ENCODE measurements around the gene FUCA2.
"Not testable (repeated sequence)": the region's sequence is repeated elsewhere in the genome, so short reads cannot be mapped to it uniquely, and the experiment has no call there.

The FUCA2 gene

DNA sequence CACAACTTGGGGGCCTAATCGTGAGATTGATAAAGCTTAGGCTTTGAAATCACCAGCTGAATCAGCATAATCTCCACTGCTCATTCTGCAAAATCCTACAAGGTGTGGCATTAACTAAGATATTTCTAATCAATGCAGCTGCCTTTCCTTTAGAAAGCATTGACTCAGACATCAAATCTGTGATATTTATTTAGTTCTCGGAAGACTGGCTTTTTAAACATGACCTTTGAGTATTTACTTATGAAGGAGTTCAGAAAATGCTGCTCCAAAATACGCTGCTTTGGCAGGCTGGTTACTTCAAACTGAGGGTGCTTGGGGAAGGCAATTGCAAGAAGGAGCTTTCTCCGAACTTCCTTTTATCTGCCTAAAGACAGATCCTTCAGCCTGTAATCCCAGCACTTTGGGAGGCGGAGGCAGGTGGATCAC lies 23.7 kb upstream of the FUCA2 start:
- no peak for DNase-seq (ENCODE audit: low spot score)

DNA sequence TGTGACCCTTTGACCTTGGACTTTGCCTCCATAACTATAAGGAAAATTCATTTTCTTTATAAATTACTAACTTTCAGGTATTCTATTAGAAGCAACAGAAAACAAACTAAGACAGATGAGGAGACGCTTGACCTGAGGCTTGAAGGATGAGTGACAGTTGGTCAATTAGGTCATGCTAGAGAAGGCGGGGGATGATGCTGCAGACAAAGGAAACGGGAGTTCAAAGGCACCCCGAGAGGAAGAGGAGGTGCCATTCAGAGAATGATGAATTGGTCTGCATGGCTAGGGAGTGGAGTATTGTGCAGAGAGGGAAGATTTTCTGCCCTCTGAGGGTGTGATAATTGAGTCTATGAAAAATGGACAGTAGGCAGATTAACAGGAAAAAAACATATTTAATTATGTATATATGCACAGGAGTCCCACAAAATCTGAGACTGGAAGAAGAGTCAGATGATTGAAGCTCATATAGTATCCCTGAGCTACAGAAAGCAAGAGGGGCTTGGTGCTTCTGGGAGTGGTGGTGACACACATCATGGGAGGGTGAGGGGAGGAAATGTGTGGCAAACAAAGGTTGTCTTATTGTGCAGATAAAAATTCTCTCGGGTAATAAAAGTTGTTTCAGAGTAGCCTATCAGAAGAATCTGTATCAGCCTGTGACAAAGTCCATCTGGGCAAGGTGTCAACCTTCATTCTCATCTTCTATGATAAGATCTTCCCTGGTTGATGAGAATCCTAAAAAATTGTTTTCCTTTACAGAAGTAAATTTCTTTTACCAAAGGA lies 20.4 kb upstream of the FUCA2 start:
- no peak for DNase-seq (ENCODE audit: low spot score)

DNA sequence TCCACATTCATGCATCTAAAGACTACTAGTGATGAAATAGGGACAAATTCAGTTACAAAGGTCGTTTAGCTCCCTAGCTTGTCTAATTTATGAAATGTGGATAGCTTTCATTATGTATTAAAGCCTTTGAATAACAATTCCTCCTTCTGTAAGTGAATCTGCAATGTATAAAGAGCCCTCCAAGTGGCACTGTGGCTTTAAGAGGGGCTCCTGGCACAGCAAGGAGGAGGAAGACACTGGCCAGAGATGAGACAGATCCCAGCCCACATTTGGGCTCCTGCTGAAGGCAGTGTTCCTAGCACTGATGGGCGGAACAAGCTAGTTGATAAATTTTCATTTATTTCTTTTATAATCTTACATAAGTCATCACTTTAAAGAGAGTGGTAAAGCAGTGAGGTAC lies 17.6 kb upstream of the FUCA2 start:
- no peak for DNase-seq (ENCODE audit: low spot score)

DNA sequence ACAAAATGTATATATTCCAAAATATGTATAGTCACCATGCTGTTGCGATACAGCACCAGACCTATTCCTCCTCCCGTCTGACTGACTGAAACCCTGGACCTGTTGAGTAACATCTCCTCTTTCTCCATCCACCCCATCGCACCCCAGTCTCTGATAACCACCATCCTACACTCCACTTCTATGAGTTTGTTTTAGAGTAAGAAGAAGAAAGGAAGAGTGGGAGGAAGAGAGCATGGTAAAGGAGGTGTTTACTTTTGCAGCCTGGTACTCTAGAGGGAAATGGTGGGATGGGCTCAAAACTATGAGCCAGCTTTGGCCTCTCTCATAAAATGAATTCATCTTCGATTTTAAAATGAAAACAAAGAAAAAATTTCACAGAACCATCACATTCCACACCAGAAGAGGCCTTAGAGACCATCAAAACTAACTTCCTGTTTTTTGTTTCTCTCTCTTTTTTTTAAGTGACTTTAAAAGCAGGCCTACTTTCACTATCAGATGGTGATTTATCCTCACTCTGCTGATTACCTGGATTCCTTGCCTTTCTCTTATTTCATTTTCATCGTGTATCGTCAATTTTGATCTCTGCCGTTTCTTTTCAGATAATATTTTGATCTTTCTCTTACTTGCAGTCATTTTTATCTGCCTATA lies 16.8 kb upstream of the FUCA2 start:
- DNase-seq (ENCODE audit: low spot score): no peak

DNA sequence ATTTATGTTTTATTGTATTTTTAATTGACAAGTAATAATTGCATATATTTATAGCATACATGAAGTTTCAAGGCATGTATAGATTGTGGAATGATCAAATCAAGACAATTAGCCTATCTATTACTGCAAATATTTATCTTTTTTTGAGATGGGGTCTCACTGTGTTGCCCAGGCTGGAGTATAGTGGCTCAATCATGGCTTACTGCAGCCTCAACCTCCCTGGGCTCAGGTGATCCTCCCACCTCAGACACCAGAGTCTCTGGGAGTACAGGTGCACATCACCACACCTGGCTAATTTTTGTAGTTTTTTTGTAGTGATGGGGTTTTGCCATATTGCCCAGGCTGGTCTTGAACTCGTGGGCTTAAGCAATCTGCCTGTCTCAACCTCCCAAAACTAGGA lies 16.2 kb upstream of the FUCA2 start:
- no peak for DNase-seq (ENCODE audit: low spot score)

DNA sequence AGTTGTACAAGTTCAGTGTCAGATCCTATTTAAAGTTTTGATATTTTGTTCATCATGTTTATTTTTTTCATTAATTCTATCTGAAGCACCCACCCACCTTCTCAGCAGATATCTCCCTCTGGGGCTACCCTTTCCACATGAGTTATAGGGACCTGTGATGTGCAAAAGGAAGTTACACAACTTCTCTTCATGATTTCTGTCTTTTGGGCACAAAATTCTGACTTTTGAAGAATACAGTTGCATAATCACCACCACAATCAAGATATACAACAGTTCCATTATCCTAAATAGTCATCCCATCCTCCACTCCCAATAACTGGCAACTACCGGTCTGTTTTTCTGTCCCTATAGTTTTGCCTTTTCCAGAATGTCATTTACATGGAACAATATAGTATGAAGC lies 13.8 kb upstream of the FUCA2 start:
- no peak for DNase-seq (ENCODE audit: low spot score)

DNA sequence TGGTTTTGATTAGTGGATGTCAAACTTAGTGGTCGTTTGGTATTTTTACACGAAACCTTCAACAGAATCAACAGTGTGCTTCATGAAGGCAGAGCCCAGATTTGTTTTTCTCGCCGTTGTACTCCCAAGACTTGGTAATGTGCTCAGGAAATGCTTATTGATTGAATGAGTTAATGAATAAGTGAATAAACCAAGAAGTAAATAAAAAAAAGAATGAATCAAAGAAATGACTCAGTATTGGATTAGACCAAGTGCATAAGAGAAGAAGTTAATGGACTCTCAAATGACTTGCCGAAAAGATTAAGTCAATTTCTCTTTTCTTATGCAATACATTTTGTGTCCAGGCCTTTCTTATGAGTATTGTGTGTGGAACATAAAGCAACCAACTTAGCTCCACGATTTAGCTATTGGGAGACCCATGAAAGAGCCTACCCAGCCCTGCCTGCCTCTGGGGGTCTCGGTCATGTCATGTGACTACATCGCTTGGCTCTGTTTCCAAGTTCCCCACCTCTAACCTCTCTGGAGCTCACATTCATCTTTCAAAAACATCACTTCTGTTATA lies 10.6 kb upstream of the FUCA2 start:
- no peak for DNase-seq (ENCODE audit: low spot score)

DNA sequence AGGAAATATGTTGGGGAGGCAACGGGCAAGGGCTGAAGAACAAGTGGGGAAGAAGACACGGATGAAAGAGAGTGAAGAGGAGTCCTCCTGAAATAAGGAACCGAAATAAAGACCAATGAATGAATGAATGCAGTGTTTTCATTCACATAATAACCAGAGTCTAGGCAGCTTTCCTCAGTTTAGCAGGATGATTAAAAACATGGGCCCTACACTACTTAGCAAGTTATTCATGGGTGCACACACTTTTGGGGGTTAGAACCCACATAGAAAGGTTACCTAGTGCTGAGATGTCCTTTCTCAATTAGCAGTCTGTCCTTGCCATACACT lies 5.9 kb upstream of the FUCA2 start:
- no peak for DNase-seq (ENCODE audit: low spot score)

DNA sequence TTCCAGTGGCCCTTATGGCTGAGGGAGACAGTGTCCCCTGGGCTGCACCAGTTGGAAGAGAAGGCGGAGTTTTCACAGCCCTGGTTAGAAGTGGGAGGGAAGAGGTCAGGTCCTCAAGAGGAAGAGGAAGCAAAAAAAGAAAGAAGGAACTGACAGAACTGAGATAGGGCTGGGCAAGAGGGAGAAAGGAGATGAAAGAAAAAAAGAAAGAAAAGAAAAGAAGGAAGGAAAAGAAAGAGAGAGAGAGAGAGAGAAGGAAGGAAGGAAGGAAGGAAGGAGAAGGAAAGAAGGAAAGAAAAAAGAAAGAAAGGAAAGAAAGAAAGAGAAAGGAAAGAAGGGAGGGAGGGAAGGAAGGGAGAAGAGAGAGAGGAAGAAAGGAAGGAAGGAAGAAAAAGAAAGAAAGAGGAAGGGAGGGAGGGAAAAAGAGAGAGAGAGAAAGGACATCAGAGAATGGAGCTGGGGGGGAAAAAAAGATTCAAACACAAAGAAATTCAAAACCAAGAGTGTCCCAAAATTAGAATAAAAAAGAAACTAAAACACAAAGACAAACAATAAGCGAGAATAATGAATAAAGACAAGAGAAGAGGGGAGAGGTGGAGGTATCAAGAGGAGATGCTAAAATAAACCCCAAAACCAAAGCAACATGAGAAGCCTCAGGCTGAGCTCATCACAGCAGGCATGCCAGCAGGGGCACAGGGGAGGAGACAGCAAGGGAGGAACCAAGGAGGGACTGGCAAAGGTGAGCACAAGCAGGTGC lies 5.3 kb upstream of the FUCA2 start:
- no peak for DNase-seq (ENCODE audit: low spot score)

DNA sequence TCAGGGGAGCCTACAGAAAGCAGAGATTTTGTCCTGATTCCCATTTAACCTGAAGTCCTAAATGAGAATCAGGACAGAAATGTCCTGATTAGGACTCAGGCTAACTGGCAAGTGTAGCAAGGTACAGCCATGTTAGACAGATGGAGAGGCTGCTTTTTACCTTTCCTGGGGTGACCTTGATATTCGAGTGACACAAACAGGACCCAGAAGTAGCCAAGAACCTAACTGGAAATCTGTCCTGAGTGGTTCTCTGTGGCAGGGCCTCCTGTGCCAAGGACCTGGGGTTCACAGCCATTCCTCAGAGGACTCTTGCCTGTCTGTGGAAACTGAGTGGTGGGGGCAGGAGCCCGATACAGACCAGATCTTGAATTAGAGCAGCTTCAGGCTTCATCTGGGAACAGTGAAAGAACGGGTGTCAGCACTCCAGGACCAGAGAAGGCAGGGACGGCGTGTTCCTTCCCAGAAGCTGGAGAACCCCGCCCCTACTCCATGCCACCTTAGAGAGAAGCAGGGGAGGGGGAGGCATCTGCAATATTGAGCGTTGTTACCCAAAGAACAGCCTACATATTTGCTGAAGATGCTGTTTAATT lies 4.3 kb upstream of the FUCA2 start:
- DNase-seq (ENCODE audit: low spot score): no peak

DNA sequence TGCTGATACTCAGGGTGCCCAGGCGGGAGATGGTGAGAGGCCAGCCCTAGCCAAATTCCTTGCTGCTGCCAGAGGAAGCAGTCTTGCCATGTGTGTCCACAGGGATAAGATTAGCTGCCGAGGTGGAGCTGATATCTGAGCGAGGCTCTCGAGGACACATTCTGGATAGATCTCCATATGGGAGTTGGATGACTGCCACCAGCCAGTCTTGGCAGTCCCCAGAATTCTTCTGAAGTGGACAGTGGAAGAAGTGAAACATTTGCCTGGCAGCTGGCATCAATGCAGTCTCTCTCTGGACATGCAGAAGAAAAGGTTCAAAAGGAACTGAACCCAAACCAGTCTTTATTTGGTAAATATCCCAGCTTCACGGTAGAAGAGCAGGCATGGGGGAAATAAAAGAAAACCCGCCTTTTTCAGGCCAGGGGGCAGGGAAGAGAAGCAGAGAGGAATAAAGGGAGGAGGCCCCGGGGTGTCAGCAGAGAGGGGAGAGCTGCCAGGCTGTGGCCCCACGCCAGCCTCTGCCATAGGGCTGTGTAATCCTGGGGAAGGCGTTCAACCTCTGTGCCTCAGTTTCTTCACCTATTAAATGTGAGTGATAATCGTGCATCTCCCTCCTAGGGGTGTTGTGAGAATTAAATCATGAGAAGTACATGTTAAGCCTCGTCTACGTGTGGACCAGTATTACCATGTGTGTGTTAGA lies 3.7 kb upstream of the FUCA2 start:
- no peak for DNase-seq (ENCODE audit: low spot score)

DNA sequence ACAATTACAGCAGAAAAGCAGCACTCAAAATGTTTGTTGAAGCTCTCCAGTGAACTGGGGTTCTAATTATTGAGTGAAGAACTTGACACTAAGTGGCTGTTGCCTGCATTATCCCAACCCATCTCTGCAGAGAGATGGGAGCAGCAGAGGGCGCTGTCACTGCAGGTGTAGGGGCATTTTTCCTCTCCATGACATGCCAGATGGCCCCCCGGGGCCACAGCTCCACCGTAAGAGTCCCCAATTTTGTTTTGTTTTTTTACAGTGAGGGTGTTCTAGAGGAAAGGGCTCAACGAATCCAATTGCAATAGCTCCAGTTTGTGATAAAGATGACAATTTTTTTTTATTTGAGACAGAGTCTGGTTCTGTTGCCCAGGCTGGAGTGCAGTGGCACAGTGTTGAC lies 1.9 kb upstream of the FUCA2 start:
- no peak for DNase-seq (ENCODE audit: low spot score)

DNA sequence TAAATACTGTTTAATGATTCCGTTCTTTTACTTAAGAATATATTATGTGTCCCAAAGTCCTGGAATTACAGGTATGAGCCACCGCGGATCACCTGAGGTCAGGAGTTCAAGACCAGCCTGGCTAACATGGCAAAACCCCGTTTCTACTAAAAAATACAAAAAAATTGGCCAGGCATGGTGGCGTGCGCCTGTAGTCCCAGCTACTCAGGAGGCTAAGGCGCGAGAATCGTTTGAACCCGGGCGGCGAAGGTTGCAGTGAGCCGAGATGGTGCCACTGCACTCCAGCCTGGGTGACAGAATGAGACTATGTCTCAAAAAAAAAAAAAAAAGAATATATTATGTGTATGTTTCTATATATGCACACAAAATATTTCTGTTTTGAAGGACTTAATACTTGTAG lies 1.2 kb downstream of the FUCA2 start:
- not testable (repeated sequence) for DNase-seq (ENCODE audit: low spot score)

DNA sequence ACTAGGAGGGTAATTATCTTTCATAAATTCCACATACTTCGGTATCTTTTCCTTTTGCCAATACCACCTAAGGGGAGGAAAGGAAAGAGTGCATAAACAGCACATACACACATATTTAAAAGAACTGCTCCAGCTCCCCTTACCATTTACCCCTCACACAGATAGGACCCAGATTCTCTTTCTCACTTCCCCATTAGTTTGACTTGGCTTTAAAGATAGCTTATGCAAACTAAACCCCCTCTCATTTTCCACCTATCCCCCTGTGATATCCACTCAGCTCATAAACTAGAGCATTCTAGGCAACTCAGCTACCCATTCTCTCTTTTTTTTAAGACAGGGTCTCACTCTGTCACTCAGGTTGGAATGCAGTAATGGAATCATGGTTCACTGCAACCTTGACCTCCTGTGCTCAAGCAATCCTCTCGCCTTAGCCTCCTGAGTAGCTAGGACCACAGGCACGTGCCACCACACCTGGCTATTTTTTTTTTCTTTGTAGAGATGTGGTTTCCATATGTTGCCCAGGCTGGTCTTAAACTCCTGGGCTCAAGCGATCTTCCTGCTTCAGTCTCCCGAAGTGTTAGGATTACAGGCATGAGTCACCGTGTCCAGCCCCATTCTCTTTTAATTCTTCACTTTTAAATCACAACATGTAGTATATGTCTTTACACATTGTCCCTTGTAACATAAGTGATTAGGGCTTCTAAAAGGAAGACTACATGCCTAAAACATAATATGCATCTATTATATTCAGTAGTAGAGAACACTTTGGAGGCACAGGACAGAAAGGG lies 4.0 kb downstream of the FUCA2 start:
- DNase-seq (ENCODE audit: low spot score): no peak

DNA sequence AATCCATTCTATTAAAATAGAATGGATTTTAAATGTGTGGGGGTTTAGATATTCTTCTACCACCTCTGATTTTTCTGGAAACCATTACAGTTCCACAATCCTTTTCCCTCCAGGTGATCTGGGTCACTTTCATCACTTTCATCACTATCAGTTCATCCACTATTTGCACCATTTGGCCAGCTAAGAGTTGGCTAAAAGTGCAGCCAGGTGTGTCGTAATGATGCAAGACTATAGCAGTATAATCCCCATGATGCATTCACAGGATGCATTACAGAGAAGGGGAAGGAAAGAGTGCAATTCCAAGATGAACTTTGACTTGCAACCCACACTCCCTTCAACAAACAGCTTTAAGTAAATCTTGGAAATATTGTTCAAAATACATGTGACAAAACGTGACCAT lies 4.9 kb downstream of the FUCA2 start:
- DNase-seq (ENCODE audit: low spot score): no peak

DNA sequence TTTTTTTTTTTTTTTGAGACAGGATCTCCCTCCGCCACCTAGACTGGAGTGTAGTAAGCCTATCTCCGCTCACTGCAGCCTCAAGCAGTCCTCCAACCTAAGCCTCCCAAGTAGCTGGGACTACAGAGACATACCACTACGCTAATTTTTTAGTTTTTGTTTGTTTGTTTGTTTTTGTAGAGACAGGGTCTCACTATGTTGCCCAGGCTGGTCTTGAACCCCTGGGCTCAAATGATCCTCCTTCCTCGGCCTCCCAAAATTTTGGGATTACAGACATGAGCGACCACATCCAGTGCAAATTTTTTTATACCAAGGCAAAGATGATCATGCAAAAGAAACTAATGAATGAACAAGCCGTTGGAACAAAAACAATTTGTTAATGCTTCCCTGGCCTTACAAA lies 5.3 kb downstream of the FUCA2 start:
- DNase-seq (ENCODE audit: low spot score): no peak

DNA sequence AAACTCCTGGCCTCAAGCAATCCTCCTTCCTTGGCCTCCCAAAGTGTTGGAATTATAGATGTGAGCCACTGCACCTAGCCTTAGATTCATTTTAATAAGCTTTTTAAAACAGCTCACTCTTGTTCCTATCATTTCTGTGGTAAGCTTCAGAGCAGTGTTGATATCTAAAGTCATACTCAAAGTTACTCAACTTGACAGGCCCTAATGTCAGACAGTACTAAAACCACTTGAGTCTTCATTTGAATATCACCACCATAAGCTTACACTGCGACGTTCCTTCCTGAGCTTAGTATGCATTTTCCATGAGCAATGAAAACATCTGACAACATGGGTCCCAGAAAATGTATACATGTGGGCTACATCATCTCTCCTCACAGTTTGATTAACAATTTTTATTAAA lies 6.0 kb downstream of the FUCA2 start:
- DNase-seq (ENCODE audit: low spot score): no peak

DNA sequence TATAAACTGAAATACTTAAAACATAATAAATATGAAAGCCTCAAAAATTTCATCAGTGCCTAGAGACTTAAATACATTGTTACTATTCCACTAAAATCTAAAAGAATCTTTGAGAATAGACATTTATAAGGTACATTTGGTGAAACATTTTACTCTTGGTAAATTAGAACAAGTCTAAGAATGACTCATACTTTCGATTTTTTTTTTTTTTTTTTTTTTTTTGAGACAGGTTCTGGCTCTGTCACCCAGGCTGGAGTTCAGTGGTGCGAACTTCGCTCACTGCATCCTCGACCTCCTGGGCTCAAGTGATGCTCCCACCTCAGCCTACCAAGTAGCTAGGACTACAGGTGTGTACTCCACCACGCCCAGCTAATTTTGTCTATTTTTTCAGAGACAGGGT lies 6.4 kb downstream of the FUCA2 start:
- DNase-seq (ENCODE audit: low spot score): no peak

DNA sequence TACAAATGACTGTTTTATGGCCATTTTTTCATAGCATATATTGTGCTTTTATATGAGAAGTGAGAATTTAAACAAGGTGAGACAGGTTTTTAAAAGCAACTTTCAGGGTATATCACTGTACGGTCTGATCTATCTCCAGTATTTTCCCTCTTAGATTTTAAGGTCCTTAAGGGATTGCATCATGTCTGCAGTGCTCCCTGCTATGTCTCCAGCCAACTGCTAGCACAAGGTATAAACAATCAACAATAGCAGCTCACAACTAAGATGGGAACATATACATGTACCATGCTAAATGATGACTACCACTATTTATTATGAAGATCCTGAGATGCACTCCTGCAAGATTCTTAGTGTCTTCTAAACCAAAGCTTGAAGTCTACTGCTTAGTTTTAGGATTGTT lies 7.2 kb downstream of the FUCA2 start:
- no peak for DNase-seq (ENCODE audit: low spot score)

DNA sequence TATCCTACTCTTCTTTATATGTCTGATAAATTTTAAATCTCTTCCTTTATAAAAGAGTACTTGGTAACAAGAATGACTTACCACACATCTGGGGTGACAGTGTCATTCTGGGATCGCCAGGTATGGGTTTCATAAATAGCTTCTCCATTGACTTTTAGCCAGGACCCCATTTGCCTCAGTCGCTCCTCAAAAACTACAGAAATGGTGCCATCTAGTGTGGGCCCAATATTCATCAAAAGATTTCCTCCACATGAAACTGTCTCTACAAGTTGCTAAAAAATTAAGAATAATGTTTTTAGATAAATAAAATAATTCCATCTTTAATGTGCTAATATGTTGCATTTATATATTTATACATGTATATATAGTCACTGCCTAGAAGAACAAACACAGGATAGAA lies 9.7 kb downstream of the FUCA2 start:
- no peak for DNase-seq (ENCODE audit: low spot score)

DNA sequence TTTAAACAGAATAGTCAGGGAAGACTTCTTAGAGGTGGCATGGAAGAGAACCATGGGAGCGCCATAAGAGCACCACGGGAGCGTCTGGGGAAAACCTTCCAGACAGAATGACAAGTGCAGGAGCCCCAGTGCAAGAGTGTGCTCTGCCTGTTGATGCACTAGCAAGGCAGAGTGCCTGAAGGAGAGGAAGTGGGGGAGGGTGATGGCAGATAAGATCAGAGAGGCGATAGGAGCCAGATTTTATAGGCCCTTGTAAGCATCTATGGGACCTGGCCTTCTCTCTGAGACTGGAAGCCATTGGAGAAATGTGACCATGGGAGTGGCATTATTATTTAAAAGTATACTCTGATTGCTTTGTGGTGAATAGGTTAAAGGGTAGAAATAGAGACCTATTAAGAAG lies 13.1 kb downstream of the FUCA2 start:
- no peak for DNase-seq (ENCODE audit: low spot score)
